ENCODE results near the gene CCDC92.

Gene CCDC92

DNA sequence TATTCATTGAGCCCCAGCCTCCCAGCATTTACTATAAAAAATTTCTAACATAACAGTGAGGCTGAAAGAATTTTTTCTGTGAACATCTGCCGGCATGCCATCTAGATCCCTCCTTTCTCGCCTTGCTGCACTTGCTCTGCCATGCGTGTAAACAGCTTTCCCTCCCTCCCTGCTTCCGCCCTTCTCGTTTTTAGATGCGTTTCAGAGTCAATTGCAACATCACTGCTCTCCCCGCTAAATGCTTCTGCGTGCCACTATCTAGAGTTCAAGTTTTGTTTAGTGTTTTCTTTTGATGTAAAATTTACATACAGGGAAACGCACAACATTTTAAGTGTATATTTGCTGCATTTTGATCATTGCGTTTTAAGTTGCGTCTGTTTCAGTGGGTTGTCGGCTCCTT lies 83.6 kb downstream of the CCDC92 start:
- no peak for DNase-seq (ENCODE audit: low read depth)

DNA sequence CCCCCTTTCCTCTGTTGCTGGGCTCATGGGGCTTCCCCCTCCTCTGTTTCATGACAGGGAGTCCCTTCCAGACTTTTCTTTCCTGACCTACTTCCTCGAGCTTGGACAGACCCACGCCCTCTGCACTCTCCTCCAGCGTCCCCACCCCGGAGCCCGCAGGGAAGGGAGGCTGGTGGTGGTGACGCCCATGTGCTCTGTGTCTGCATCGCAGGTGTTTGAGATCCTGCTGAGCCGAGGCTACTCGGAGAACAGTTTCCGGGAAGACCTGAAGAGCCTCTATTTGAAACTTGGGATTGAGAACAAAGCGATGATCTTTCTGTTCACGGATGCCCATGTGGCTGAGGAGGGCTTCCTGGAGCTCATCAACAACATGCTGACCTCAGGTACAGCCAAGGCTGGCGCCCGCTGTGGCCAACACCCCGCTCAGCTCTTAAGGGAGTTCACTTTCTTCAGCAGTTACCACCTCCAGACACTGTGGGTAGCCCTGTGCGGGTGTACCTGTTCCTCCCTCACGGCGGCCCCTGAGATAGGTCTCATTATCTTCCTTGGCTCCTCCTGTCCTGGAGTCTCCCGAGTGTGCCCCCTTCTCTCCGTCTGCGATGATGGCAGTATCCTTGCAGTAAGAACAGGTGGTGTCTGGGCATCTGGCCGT lies 85.6 kb downstream of the CCDC92 start:
- DNase-seq (ENCODE audit: low read depth): no peak

- no peak for DNase-seq (ENCODE audit: low read depth)
Observed at GRCh38 chr12:123886258-123886657, 86.4 kb downstream of the CCDC92 start.

All from stimulated activated CD8-positive, alpha-beta memory T cell treated with anti-CD3 and anti-CD28 coated beads, Interleukin-12 subunit alpha, Interleukin-12 subunit beta, amount 100 ng/mL, for 4 hours (primary cell).